ENCODE data around the gene MECP2. TPM values are rescaled to one million over a fixed set of nuclear protein-coding genes. Genes with fewer than 3 reads are reported as not detected.
"Not testable (repeated sequence)": the region's sequence is repeated elsewhere in the genome, so short reads cannot be mapped to it uniquely, and the experiment has no call there.

MECP2 gene
- total RNA-seq, 2 donors from 2014 or later: 53.6 to 55.0 TPM

DNA sequence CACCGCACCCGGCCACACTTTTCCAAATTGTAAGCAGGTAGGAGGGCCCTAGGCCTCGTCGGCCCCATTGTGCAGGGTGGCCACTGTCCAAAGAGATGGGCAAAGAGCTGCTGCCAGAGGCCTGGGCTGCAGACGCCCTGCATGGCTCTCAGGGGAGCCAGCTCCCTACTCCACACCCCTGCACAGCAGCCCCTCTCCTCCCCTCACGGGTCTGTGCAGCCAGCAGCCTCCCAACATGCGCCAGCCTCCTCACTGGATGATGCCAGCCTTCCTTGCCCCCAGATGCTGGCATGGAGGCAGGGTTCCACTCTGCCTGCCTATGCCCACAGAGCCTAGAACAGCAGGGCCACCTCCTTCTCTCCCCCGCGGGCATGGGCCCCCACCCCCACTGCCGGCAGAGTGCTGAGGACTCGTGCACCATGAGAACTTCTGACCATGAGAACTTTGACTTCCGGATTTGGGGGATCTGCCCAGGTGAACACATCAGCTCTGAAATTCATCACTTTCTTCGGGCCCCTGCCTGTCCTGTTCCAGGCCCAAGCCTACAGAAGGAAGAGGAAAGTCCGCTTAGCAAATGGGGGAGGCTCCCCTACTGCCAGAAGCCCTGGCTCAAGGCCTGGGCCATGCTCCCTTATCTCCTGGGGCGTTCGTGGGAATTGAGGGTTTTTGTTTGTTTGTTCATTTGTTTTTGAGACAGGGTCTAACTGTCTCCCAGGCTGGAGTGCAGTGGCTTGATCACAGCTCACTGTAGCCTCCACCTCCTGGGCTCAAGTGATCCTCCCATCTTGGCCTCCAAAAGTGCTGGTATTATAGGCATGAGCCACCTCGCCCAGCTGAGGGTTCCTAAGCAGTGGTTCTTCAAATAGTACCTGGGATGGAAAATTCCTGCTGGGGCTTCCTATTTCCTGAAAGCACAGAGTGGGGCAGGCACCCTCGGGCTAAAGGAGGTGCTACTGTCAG is 85.9 kb downstream of the MECP2 start:
- no peak for DNase-seq (ENCODE audit: low spot score)
- intact Hi-C loops (cut with DNase I): no loop called here

DNA sequence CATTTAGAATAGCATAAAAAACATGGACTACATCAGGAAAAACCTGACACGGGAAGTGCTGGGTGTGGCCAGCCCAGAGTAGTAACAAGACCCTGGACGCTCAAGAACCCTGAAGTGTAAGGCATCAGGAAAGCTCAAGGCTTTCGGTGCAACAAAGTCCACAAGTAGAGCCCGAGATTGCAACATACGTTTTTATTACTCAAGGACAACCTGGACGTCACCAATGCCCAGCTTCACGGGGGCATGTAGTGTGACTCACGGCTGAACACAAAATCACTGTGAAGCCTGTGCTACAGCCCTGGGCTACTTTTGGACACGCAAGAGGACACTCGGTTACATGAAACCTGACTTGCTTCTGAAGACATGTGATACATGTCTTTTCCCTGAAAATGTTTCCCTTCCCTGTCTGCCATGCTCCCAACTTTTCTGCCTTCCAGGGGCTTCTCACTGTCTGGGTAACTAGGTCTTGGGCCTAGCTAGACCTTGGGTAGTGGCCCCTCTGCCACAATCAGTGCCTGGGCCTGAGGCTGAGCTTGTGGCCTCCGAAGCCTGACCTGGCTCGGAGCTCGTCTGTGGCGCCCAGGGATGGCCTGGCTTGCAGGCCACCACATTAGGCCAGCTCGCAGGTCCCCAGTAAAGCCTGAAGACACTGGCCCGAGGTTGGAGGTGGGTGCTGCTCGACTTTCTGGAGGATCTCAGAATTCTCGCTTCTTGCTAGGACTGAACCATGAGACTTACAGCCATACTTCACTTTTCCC is 87.0 kb downstream of the MECP2 start:
- no peak for DNase-seq (ENCODE audit: low spot score)
- intact Hi-C loops (cut with DNase I): no loop called here

DNA sequence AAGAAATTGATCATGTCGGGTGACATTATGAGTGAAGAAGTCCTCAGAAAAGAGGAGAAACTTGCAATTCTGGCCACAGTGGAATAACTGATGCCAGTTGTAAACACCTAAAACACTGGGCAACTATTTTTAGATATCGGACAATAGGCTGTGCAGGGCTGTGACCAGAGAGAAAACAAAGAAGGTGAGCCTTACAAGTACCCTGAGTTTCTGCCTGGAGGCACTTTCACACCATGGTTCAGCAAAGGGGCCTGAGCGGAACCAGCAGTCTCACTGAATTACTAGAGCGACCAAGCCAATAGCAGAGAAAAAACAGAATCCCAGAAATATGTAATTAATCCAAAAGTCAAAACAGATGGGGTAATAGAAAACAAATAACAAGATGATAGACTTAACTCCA is 89.0 kb downstream of the MECP2 start:
- intact Hi-C loops (cut with DNase I): no loop called here

DNA sequence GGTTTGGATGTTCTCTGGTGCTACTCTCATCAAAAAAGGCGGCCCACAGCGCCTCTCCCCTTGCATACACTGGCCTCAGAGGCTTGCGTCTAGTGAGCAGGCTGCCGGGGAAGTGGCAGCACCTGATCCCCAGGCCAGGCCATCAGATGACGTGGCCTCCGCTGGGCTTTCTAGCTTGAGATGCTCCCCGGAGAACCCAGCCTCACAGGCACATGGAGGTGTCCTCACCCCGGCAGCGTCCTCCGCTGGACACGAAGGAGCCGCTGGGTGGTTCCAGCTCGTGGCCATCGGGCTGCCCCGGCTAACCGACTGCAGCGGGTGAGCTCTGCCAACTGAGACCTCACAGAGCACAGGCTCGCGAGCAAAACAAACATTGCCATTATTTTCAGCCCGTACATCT is 90.6 kb downstream of the MECP2 start:
- DNase-seq (ENCODE audit: low spot score): peak; percentile 70
- intact Hi-C loops (cut with DNase I): loop anchor here in 1 of 2 donors (2.0 kb wide), 1 partner anchor 78 kb away; no protein-coding TSS in a partner anchor

More for the DNA sequence above, 89.0 kb downstream of the MECP2 start:
- no peak for DNase-seq (ENCODE audit: low spot score)

GRCh38 chrX:154004315-154004714 is 93.2 kb downstream of the MECP2 start:
- intact Hi-C loops (cut with DNase I): no loop called here
- no peak for DNase-seq (ENCODE audit: low spot score)

GRCh38 chrX:154002215-154002719 is 95.2 kb downstream of the MECP2 start:
- no peak for DNase-seq (ENCODE audit: low spot score)
- intact Hi-C loops (cut with DNase I): no loop called here

DNA sequence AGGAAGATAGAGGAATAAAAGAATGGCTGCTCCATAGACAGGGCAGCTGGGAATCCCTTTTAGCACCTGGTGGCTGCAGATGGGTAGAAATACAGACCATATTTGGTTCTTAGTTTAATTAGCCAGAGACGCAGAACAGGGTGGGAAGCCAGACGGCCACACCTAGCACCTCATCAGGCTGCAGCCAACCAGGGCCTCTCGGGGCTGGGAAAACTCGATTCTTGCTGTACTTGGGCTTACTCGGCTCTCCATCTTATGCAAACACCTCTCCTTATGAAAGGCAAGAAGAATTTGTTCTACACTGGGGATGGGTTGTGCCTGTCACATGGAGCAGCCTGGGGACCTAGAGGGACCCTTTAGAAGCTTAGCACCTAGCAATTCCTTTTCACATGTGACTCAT is 97.5 kb downstream of the MECP2 start:
- no peak for DNase-seq (ENCODE audit: low spot score)
- intact Hi-C loops (cut with DNase I): no loop called here

DNA sequence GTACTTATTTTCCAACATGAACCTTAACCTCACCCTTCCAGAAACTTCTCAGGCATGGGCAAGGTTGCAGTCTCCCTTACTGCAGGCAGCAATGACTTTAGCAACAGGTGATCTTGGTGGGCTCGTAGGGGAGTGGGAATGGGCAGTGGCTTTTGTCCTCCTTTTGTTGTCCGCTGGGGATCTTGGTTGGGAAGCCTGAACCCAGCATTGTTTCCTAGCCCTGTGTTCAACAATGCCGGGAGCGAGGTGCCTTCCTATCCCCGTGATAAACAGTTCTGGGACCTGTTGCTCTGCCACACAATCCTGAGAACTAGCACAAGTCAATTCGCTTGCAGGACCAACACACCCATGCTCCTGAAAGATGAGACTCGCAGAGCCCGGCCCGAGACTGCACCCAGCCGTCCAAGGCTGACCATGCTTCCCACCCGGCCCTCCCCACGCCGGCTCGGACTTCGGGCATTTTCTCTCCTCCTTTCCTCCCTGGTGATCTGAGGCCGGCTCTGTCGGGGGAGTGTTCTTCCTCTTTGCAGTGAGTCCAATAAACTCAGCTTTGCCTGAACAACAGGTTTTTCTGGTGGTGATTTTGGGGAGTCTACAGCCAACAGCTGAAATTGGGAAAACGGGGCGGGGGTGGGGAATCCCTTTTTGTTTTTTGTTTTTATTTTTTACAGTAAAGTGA is 98.0 kb downstream of the MECP2 start:
- DNase-seq (ENCODE audit: low spot score): no peak
- intact Hi-C loops (cut with DNase I): loop anchor here in 1 of 2 donors (10.0 kb wide), 1 partner anchor 55 kb away; no protein-coding TSS in a partner anchor

GRCh38 chrX:153995504-153995903 is 102.0 kb downstream of the MECP2 start:
- DNase-seq (ENCODE audit: low spot score): no peak
- intact Hi-C loops (cut with DNase I): loop anchor here in 1 of 2 donors (10.0 kb wide), 1 partner anchor 59 kb away; no protein-coding TSS in a partner anchor

DNA sequence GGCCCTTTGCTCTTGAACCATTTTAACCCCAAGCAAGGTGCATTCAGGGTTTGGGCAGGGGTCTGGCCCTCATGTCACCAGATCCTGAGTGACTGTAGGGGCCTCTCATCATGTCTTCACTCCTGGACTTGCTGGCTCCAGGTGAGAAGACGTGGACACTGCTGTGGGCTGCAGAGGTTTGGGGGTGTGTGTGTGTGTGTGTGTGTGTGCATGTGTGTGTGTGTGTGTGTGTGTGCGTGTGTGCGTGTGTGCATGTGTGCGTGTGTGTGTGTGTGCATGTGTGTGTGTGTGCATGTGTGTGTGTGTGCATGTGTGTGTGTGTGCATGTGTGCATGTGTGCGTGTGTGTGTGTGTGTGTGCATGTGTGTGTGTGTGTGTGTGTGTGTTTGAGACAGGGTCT is 103.1 kb downstream of the MECP2 start:
- DNase-seq (ENCODE audit: low spot score): not testable (repeated sequence)
- intact Hi-C loops (cut with DNase I): loop anchor here in 1 of 2 donors (10.0 kb wide), 1 partner anchor 60 kb away; no protein-coding TSS in a partner anchor

GRCh38 chrX:153993978-153994377 is 103.5 kb downstream of the MECP2 start:
- intact Hi-C loops (cut with DNase I): loop anchor here in 1 of 2 donors (10.0 kb wide), 1 partner anchor 61 kb away; no protein-coding TSS in a partner anchor

GRCh38 chrX:153993079-153993478 is 104.4 kb downstream of the MECP2 start:
- no peak for DNase-seq (ENCODE audit: low spot score)
- intact Hi-C loops (cut with DNase I): loop anchor here in 1 of 2 donors (10.0 kb wide), 1 partner anchor 62 kb away; no protein-coding TSS in a partner anchor

More at GRCh38 chrX:153993978-153994377, 103.5 kb downstream of the MECP2 start:
- no peak for DNase-seq (ENCODE audit: low spot score)

- intact Hi-C loops (cut with DNase I): loop anchor here in 1 of 2 donors (10.0 kb wide), 1 partner anchor 63 kb away; no protein-coding TSS in a partner anchor
- no peak for DNase-seq (ENCODE audit: low spot score)
These were observed 105.3 kb downstream of the MECP2 start for GRCh38 chrX:153992180-153992579.

GRCh38 chrX:153991013-153991580 is 106.4 kb downstream of the MECP2 start:
- no peak for DNase-seq (ENCODE audit: low spot score)
- intact Hi-C loops (cut with DNase I): loop anchor here in 1 of 2 donors (10.0 kb wide), 1 partner anchor 64 kb away; no protein-coding TSS in a partner anchor

- intact Hi-C loops (cut with DNase I): loop anchor here in 1 of 2 donors (10.0 kb wide), 1 partner anchor 65 kb away; no protein-coding TSS in a partner anchor
- no peak for DNase-seq (ENCODE audit: low spot score)
These were observed 107.4 kb downstream of the MECP2 start for GRCh38 chrX:153989973-153990655.

- intact Hi-C loops (cut with DNase I): no loop called here
- no peak for DNase-seq (ENCODE audit: low spot score)
These were observed 109.0 kb downstream of the MECP2 start for GRCh38 chrX:153988493-153988892.

- intact Hi-C loops (cut with DNase I): no loop called here
- no peak for DNase-seq (ENCODE audit: low spot score)
These were observed 113.0 kb downstream of the MECP2 start for GRCh38 chrX:153984351-153985178.

All from posterior vena cava (tissue), 2 donors.